SKM-1 (cell line): ENCODE results near the gene IGSF6.
"Not testable (repeated sequence)": the region's sequence is repeated elsewhere in the genome, so short reads cannot be mapped to it uniquely, and the experiment has no call there.

ENCODE experiments used
- DNase-seq: peaks from one replicate; lab custom pipeline; 2025; ENCODE audit not compliant: unreplicated experiment; lab: John Stamatoyannopoulos, UW

The IGSF6 gene

DNA sequence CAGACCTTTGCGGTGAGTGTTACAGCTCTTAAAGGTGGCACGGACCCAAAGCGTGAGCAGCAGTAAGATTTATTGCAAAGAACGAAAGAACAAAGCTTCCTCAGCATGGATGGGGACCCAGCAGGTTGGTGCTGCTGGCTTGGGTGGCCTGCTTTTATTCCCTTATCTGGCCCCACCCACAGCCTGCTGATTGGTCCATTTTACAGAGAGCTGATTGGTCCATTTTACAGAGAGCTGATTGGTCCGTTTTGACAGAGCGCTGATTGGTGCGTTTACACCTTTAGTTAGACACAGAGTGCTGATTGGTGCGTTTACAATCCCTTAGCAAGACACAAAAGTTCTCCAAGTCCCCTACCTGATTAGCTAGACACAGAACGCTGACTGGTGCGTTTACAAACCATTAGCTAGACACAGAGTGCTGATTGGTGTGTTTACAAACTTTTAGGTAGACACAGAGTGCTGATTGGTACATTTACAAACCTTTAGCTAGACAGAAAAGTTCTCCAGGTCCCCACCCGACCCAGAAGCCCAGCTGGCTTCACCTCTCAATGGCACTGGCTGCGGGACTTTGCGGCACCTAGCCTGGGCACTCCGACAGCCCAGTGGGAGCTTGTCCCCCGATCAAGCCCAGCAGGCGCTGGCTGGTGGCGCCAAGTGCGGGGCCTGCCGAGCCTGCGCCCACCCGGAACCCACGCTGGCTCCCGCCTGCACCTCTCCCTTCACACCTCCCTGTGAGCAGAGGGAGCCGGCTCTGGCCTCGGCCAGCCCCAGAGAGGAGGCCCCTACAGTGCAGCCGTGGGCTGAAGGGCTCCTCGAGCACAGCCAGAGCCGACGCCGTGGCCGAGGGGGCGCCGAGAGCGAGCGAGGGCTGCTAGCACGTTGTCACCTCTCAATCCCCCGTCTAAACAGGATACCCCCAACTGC, 22.5 kb downstream of the IGSF6 start:
- not testable (repeated sequence) for DNase-seq

DNA sequence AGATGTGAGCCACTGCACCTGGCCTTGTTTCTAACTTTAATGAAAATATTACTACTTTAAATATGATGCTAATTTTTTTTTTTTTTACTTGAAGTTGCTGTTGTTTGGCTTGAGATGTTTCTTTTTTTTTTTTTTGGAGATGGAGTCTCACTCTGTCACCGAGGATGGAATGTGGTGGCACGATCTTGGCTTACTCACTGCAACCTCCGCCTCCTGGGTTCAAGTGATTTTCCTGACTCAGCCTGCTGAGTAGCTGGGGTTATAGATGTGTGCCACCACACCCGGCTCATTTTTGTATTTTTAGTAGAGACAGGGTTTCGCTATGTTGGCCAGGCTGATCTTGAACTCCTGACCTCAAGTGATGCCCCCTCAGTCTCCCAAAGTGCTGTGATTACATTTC, 23.6 kb downstream of the IGSF6 start:
- no peak for DNase-seq

DNA sequence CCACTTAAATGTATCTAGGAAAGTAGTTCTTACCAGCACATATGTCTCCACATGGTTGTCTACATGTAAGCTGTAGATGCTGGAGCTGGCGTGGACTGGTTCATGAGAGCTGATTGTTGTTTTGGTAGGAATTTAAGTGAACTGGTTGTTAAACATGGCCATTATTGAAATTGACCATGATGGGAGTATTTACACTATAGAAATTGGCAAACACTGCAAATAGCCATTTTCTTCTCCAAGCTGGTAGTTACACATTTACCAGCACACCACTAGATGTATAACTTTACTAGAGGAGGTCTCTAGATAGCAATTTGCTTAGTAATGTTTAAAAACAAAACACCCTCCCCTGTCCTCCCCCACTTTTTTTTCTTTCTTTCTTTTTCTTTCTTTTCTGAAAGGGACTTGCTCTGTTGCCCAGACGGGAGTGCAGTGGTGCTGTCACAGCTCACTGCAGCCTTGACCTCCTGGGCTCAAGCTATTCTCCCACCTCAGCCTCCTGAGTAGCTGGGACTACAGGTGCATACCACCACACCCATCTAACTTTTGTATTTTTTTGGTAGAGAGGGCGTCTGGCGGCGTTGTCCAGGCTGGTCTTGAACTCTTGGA, 24.2 kb downstream of the IGSF6 start:
- DNase-seq: no peak

DNA sequence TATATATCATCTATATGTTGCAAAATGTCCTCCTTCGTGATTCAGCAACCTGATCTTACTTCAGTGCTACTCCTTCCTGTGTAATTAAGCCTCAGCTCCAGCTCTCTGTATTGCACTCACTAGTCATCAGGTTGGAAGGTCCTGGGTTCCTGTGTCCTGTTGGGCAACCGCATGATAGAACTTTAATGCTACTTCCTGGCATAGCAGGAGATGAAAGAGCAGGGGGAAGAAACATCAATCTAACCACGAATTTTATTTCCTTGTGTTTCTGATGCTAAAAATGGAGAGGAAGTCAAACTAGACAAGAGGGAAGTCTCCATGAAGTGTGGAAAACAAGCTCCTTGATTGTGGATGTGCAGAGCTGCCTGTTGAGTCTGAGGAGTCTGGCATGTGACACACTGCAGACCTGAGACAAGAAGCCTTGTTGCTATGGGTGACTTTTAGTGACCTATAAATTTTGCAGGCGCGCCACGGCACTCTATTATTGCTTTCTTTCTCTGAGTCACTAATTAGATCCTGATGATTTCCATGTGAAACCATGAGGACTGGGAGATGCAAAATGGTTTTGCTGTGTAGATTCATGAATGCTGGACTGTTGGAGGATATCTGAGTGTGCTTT, 25.6 kb downstream of the IGSF6 start:
- no peak for DNase-seq

DNA sequence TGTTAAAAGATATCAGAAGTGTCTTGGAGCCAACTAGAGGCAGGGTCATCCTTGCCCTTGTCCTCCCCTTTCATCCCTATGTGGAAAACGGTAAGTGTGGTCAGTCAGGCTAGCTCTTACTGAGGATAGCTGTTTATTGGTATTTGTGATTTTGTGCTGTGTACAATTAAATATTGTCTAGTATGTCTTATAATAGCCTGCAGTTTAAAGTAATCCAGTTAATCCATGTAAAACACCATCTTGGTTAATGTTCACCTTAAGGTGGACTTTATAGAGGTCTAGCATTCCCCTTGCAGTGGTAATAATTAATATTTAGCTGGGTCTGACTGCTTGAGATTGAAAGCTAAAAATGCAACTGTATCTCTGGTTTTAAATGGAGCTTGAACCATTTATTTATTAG, 27.4 kb downstream of the IGSF6 start:
- DNase-seq: no peak

DNA sequence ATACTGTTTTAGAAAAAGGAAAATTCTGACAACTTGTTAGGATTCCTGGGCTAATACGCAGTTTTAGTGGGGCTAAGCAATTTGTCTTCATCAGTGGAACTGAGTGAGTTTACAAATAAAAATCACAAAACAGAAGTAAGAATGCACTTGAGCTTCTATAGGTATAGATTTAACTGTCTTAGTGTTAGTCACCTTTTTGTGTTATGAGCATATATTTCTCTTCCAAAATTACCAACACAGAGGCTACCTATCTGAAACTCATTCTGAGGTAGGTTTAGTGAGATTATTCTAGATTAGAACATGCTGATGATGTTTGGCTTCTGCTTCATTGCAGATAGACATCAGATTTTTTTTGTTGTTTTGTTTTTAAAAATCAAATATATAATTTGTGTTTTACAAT, 29.9 kb downstream of the IGSF6 start:
- DNase-seq: no peak

DNA sequence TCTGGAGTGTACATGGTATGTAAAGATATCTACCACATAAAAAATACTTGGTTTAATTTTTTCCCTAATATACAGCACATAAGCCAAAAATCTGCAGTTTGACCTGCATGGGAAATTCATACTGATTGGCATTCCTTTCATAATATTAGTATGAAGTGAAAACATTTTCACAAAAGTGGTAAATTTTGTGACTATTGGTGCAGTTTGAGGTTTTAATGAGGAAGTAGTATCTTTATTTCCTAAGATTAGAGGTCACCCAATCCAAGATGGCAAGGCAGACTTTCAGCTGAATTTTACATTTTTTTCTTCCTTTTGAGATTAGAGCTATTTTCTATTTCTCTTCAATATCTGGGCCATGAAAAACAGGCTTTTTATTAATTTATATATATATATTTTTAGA, 31.8 kb downstream of the IGSF6 start:
- DNase-seq: no peak

DNA sequence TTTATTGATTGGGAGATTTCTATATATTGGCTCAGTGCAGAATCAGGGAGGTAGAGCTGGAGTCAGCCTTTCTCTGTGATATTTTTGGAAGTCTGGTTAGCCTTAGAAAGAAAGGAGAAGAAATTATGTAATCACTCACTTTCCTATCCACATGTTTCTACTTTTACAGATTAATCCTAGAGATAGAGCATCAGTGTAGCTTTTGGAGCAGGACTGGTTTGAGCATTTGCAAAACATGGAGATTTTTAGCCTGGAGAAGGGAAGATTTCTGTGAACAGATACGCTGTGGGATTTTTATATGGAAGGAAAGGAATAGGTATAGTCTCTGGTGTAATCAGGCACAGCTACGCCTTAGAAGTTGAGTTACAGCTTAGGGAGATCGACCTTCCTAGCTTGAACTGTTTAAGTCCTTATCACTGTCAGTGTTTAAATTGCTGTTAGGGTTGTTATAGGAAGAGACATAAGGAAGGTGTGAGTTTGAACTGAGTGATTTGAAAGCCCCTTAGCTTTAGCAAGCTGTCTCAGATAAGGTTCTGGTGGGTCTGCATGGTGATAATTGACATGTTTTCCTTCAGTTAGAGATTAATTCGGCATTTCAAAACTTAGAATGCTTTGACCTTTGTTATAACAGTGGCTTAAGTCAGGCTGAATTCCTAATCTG, 32.5 kb downstream of the IGSF6 start:
- DNase-seq: no peak

DNA sequence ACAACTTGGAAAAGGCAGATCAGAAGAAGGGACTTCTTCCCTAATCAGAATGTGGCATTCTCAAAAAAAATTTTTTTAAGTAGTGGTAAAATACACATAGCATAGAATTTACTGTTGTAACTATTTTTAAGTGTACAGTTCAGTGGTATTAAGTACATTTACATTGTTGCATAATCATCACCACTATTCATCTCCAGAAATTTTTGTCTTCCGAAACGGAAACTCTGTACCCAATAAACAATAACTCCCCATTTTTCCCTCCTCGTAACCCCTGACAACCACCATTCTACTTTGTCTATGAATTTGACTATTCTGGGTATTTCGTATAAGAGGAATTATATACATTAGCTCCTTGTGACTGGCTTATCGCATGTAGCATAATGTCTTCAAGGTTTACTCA, 34.1 kb downstream of the IGSF6 start:
- DNase-seq: no peak

DNA sequence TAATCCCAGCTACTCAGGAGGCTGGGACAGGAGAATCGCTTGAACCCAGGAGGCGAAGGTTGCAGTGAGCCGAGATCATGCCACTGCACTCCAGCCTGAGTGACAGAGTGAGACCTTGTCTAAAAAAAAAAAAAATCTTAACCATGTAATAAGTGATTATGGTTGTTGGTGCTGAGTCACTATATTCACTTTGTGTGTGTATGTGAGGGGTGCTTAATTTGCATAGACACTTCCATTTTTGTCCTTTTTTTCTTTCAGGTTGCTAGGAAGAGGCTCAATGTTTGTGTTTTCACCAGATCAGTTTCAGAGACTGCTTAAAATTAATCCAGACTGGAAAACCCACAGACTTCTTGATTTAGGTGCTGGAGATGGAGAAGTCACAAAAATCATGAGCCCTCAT, 34.8 kb downstream of the IGSF6 start:
- no peak for DNase-seq

DNA sequence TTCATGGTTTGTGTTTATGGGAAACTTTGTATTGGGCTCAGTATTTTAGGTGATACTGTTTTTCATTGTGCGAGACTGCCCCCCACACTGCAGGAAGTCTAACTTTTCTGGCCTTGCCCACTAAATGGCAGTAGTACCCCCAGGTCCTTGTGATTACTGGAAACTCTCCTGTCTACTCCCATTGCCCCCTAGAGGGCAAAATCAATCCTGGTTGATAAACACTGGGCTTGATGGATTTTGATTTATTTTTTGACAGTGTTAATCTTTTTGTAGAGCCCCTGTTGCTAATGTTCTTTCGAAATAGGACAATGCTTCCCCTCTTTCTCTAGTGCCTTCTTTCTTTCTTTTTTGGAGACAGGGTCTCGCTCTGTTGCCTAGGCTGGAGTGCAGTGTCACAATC, 37.5 kb downstream of the IGSF6 start:
- DNase-seq: no peak

DNA sequence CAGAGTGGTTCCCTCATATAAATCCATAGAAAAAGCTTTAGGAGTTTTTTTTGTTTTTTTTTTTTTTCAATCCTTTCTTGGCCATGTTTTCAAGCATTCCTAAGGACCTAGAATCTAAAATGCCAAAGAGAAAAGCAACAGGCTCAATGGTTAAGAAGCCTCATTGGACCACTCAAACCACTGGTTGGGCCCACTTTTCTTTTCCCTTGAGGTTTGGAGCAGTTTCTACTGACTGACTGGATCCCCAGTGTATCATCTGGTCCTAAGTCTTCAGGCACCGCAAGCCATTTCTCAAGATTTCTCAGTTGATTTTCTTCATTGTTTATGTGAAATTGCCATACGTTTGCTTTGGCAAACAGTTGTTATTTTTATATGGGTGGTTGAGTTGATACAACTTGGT, 38.6 kb downstream of the IGSF6 start:
- no peak for DNase-seq

DNA sequence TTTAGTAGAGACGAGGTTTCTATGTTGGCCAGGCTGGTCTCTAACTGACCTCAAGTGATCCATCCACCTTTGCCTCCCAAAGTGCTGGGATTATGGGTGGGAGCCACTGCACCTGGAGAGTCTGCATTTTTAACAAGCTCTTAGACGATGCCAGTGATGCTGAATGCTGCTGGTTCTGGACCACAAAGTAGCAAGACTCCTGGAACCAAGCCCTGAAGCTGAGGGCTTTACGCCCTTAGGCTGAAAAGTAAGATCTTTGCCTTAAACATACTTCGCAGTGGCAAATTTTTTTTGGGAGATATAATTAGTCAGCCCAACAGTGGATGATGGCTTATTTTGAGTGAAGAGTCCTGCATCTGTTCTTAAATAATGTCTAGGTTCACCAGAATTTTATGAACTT, 39.0 kb downstream of the IGSF6 start:
- no peak for DNase-seq

DNA sequence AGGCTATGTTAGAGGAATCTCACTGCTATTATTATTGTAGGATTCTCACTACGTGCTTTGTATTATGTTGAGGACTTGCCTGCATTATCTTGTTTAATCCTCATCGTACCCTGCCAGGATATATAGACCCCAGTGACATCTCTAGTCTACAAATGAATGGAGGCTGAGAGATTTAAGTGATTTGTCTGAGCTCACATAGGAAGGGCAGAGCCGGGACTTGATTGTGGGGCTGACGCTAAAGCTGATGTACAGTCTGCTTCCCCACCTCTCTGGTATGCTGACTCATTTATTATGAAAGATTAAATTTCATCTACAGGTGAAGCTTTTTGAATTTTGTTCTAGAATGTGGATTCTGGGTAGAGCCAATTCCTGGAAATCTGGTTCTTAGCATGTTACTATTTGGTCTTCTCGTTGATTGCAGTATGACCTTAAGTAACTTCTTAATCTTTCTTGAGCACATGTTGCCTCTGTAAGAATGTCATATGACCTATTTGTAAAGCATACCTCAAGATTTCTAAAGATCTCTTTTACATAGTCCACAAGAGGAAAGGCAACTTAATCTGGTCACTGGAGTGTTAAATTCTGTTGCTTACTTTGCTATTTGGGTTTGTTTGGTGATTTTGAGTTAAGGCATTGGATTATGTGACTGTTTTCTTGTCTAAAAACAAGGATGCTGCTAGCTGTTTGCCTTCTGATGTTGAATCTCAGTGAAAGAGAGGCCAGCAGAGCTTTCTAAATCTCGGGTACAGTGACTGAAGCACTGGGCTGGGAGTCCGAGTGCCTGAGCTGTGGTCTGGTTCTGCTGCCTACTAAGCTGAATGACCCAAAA, 40.6 kb downstream of the IGSF6 start:
- DNase-seq: no peak

DNA sequence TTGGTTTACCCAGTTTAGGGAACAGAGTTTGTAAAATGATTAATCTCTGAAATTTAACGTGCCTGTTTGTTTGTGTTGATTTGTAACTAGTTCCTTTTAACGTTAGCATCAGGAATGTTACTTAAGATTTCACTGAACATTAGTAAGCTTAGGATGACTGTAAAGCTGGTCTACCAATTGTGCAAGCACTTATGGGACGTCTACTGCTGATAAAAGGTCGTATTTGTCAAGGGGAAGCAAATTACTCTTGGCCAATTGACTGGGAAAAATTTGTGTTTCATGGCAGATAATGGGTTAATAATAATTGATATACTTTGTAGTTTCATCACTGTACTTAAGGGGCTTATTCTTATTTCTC, 41.2 kb downstream of the IGSF6 start:
- DNase-seq: no peak

DNA sequence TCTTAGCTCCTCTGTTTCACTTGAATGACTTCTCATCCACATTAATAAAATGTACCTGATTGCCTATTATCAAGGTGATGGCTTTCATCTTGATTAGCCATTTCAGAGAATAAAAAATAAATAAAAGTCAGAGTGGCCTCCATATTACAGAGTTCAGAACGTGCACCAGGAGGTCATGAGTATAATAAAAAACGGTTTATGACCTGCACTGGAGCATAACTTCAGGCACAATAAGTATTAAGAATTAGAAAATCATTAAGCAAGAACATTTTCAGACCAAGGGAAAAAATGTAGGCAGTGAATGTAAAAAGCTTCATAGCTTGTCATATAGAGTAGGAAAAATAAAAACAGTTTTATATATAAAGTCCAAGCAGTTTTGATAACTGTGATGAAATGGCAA, 41.6 kb downstream of the IGSF6 start:
- no peak for DNase-seq

DNA sequence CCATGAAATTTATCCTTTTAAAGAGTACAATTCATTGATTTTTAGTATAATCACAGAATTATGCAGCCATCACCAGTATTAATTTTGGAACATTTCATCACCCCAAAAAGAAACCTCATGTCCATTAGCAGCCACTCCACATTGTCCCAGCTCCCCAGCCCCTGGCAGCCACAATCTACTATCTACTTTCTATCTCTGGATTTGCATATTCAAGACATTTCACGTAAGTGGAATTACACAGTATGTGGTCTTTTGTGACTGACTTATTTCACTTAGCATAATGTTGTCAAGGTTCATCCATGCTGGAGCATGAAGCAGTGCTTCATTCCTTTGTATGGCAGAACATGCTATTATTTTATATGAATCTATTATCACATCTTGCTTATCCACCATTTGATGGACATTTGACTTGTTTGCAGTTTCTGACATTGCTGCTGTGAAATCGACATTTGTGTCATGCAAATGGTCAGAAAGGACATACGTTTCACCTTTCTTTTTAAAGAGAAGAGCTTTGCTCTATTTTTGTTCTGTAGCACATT, 42.3 kb downstream of the IGSF6 start:
- no peak for DNase-seq

DNA sequence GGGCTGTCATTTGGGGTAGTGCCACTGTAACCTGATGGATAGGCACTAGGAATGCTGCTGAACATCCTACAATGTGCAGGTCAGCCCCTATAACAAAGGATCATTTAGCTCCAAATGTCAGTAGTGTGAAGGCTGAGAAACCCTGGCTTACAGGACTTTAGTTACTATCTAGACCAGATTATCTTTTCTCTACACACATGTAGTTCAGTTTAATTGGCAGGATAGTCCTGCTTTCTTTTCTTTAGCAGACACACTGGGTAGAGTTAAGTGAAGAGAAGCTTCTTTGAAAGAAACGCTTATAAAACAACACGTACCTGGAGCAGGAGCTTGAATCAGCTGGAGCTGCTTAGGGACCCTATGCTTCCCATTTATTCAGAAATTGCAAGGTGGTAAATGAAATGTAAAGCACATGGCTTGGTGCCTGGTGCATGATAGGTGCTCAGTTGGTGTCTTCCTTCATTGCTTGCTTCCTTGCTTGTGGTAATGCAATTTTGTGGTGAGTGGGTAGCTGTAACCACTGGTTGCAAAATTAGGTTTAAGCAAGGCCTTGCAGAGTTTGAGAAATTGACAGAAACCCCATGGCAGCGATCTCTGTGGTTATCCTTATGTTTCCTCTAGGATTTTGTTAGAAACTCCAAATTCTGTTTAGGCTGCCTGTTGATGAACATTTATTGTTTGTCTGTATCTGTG, 43.6 kb downstream of the IGSF6 start:
- no peak for DNase-seq

DNA sequence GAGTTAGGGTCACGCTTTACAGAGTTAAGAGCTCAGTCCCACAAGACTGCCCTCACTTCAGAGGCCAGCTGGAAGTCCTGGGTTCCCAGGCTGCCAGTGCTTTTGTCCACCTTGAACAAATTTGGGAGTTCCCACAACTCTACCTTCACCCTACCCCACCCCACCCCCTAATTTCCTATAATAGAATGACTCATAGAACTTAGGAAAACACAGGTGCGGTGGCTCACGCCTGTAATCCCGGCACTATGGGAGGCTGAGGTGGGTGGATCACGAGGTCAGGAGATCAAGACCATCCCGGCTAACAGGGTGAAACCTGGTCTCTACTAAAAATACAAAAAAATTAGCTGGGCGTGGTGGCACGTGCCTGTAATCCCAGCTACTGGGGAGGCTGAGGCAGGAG, 46.6 kb downstream of the IGSF6 start:
- not testable (repeated sequence) for DNase-seq

DNA sequence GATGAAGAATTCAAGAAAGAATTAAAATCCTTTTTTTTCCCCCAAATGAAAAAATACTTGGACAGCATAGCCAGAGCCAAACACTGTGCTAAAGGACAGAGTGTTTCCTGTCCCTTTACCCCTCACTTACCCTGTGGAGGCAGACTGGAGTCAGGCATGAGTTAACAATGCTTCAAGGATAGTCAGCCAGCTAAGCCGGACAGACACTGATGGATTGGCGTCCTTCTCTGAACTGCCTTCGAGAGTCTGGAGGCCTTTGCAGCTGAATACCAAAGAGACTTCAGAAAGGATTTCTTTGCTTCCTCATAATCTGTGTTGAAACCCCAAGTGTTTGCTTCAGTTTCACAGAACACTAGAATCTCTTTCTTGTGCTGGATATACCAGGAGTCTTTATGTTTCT, 48.5 kb downstream of the IGSF6 start:
- no peak for DNase-seq
